Gastroesophageal sphincter (tissue), 3 donors: ENCODE results near the gene CTIF.

Source experiments
- EP300 ChIP-seq: sonication (generic); formaldehyde crosslinking; IDR thresholded peaks from one replicate; pipeline ENCODE4 v1.6.1; 2017; ENCODE audit warnings: antibody characterized with exemption, mild to moderate bottlenecking
- POLR2A ChIP-seq, 2 donors: fragments of 450-650 bp; IDR thresholded peaks; one replicate each; pipeline ENCODE4 v1.6.1; 2017; ENCODE audit warnings: antibody characterized with exemption in 2 of 2, mild to moderate bottlenecking in 2 of 2, moderate library complexity in 1 of 2
- POLR2AphosphoS5 ChIP-seq: sonication (generic); formaldehyde crosslinking; IDR thresholded peaks from one replicate; pipeline ENCODE4 v1.6.1; 2017; ENCODE audit warnings: antibody characterized with exemption
- TF ChIP-seq, protein P1 (sequence below), 4 experiments: fragments of 200-600 bp in 2 of 4; fragments of 450-650 bp in 2 of 4; sonication (generic) in 1 of 4; IDR thresholded peaks; one replicate each; pipeline ENCODE4 v1.5.1; 2017 to 2019; ENCODE audit warnings: antibody characterized with exemption in 4 of 4, mild to moderate bottlenecking in 2 of 4, moderate library complexity in 2 of 4

DNA sequence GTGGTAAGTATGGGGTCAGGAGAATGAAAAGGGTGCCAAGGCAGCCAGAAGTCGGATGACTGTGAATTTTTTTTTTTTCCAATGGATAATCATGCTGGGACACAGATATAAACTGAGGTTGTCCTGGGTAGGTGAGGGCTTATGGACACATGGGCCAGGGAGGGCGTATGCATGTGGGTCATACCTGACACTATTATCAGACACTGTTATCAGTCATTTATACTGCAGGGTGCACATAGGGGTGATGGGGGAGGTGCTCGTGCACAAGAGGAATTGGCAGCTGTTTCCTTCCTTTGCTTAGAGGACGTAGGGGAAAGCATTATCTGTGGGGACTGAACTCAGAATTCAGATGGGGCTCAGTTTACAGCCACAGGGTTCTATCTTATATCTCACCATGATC is 10.1 kb downstream of the CTIF start:
- TF ChIP-seq, protein P1, sequence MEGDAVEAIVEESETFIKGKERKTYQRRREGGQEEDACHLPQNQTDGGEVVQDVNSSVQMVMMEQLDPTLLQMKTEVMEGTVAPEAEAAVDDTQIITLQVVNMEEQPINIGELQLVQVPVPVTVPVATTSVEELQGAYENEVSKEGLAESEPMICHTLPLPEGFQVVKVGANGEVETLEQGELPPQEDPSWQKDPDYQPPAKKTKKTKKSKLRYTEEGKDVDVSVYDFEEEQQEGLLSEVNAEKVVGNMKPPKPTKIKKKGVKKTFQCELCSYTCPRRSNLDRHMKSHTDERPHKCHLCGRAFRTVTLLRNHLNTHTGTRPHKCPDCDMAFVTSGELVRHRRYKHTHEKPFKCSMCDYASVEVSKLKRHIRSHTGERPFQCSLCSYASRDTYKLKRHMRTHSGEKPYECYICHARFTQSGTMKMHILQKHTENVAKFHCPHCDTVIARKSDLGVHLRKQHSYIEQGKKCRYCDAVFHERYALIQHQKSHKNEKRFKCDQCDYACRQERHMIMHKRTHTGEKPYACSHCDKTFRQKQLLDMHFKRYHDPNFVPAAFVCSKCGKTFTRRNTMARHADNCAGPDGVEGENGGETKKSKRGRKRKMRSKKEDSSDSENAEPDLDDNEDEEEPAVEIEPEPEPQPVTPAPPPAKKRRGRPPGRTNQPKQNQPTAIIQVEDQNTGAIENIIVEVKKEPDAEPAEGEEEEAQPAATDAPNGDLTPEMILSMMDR (IDR thresholded peaks at IDR 0.05), result no peak
- TF ChIP-seq POLR2A (IDR thresholded peaks at IDR 0.05) (no peak), POLR2AphosphoS5 (no peak), EP300 (no peak)
